Activated naive CD8-positive, alpha-beta T cell (primary cell): ENCODE data around the gene ATP6V0B.

ENCODE experiments used
- H3K27ac Mint-ChIP-seq: one replicate; pipeline ENCODE4 v1.8.0; 2021; ENCODE audit warnings: mixed read lengths
- H3K27me3 Mint-ChIP-seq: one replicate; pipeline ENCODE4 v1.8.0; 2021; ENCODE audit warnings: mixed read lengths
- H3K36me3 Mint-ChIP-seq: one replicate; pipeline ENCODE4 v1.8.0; 2021; ENCODE audit warnings: mixed read lengths
- H3K4me1 Mint-ChIP-seq: one replicate; pipeline ENCODE4 v1.8.0; 2021; ENCODE audit warnings: low read depth, mixed read lengths
- H3K4me3 Mint-ChIP-seq: one replicate; pipeline ENCODE4 v1.8.0; 2021; ENCODE audit warnings: mild to moderate bottlenecking, mixed read lengths
- H3K9me3 Mint-ChIP-seq: one replicate; pipeline ENCODE4 v1.8.0; 2021; ENCODE audit warnings: low read depth, mixed read lengths

The ATP6V0B gene

DNA sequence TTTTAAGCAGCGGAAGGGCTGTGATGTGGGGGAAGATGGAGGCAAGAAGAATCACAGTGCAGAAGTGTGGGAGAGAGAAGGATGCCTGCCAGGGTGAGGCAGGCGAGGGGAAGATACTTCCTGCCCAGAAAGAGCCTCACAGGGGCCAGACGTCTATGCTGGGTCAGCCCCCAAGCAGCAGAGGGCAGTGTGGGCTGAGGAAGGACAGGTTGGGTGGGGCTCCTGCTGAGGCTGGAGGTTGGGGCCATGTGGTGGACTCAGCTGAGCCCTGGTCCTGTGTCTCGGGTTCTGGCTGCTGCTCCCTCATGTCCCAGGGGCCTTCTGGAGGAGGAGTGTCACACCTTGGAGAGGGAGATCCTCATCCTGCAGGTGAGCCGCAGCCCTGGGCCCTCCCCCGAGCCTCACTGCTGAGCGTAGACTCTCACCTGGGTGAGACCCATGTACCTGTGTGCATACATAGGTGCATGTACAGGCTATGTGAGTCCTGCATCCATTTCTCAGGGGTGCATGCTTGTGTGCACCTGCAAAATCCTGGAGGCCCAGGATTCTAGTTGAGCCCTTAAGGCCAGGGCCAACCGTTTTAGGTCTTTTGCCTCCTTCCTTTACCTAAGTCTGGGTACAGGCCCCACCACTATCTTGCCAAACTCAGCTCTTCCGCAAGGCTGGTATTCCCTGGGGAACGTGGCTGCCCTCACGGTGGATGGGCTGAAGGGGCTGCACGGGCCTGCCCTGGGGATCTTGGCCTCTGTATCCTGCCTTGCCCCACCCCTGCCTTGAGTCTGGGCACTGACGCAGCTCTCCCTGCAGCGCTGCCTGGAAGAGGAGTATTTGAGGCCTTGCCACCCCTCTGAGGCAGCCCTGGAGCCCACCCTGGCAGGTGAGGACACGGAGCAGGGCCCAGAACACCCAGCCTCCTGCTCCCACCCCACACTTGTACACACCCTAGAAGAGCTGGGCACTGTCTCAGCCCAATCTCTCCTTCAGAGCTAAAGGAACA lies 20.3 kb downstream of the ATP6V0B start:
- Mint-ChIP-seq H3K9me3 (no peaks in the 10 kb centered on the region), H3K36me3 (peaks cover 2% of the 10 kb centered on the region), H3K4me1 (peaks cover 13% of the 10 kb centered on the region), H3K4me3 (no peak overlapping the region), H3K27me3 (no peaks in the 10 kb centered on the region), H3K27ac (no peak overlapping the region)

DNA sequence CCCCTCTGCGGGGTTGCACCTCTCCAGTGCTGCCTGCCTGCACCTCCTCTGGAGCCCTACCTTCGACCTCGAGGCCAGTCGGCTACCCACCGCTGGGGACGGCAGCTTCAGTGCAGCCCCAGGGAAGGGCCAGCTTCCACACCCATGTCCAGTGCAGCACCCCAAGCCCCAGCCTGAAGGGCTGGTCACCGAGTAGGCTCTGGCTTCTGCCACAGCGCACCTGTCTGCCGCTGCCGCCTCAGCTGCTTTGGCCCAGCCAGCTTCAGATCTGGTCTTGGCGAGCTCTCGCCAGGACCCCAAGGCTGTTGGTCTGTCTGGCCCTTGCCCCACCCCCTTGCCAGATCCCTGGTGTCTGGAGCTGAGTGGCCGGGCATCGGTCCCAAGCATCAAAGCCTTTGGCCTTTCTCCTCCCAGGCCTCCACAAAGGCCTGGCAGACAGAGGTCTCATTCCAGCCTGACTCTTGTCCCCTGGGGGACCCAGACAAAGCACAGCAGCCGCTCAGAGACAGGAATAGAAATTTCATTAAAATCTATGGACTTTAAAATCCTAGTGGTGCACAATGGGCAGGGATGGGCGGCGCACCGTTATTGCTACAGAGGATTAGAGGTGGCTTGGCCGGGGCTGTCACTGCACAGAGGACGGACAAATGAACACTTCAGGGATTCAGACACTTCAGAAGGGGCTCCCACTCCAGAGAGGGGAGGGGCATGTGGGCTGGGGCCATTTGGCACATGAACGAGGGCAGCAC lies 21.4 kb downstream of the ATP6V0B start:
- peaks cover 5% of the 10 kb centered on the region for H3K36me3 Mint-ChIP-seq
- no peak overlapping the region for H3K27ac Mint-ChIP-seq
- H3K9me3 Mint-ChIP-seq: no peaks in the 10 kb centered on the region
- H3K27me3 Mint-ChIP-seq: no peaks in the 10 kb centered on the region
- H3K4me1 Mint-ChIP-seq: peaks cover 12% of the 10 kb centered on the region
- H3K4me3 Mint-ChIP-seq: no peak overlapping the region

DNA sequence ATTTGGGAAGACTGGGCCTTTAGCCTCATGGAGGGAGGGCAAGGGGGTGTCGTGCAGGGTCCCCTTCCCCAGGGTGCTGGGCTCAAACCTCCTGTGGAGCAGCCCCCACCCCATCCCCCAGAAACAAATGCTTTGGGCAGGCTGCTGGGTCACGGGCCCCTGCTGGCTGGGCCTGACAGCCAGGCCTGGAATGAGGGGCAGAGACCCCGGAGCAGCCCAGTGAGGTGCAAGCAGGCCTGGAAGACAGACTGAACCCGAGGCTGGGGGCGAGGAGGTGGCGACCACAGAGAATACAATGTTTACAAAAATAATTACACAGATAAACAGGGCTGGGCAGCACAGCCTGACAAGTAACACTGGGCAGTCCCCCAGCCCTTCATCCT lies 22.0 kb downstream of the ATP6V0B start:
- no peaks in the 10 kb centered on the region for H3K9me3 Mint-ChIP-seq
- H3K27me3 Mint-ChIP-seq: no peaks in the 10 kb centered on the region
- peaks cover 5% of the 10 kb centered on the region for H3K36me3 Mint-ChIP-seq
- H3K4me1 Mint-ChIP-seq: peaks cover 9% of the 10 kb centered on the region
- no peak overlapping the region for H3K27ac Mint-ChIP-seq
- H3K4me3 Mint-ChIP-seq: no peak overlapping the region

DNA sequence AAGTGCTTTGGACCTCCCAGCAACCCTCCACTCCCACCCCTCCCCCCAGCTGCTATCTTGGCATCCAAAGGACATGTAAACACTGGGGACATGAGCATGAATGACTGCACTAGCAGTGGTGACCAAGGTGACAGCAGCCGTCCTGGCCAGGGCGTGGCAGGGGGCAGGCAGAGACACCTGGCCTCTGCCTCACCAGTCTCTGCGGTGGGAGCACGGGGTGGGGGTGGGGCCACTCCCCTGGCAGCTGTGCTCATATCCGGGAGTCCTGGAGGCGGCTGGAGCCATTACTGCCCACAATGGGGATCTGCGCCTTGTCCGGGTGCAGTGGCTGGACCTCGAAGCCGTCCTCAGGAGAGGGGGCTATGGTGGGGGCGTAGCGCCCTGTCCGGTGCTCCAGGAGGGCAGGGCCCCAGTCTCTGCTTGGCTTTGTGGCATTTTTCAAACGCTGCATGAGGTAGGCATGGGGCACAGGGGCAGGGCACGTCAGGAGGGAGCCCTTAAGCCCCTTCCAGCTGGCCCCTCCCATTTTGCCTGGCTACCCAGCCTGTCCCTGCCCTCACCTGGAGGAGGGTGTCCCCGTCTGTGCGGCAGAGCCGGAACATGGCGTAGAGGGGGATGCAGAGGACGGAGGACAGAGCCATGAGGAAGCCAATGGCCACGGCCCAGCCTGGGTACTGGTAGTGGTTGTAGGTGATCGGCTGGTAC lies 22.7 kb downstream of the ATP6V0B start:
- no peak overlapping the region for H3K4me3 Mint-ChIP-seq
- H3K36me3 Mint-ChIP-seq: peaks cover 5% of the 10 kb centered on the region
- H3K4me1 Mint-ChIP-seq: peaks cover 4% of the 10 kb centered on the region
- no peak overlapping the region for H3K27ac Mint-ChIP-seq
- no peaks in the 10 kb centered on the region for H3K9me3 Mint-ChIP-seq
- no peaks in the 10 kb centered on the region for H3K27me3 Mint-ChIP-seq

DNA sequence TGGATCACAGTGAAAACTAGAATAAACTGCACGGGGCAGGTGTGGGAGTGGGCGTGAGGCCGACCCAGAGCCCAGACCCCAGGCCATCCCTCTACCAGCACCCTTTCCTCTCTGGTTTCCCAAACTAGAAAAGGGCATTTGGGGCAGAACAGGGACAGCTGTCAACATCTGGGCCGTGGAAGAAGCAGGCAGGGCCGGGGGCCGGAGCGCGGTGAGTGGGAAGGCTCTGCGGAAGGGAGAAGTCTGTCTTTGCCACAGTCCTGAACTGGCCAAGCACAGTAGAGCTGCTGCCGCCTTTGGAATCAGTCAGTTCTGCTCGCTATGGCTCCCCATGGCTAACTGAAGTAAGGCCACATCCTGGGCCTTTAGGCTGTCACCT lies 23.2 kb downstream of the ATP6V0B start:
- no peaks in the 10 kb centered on the region for H3K27me3 Mint-ChIP-seq
- H3K27ac Mint-ChIP-seq: no peak overlapping the region
- no peak overlapping the region for H3K4me3 Mint-ChIP-seq
- H3K4me1 Mint-ChIP-seq: no peaks in the 10 kb centered on the region
- no peaks in the 10 kb centered on the region for H3K9me3 Mint-ChIP-seq
- H3K36me3 Mint-ChIP-seq: peaks cover 5% of the 10 kb centered on the region

DNA sequence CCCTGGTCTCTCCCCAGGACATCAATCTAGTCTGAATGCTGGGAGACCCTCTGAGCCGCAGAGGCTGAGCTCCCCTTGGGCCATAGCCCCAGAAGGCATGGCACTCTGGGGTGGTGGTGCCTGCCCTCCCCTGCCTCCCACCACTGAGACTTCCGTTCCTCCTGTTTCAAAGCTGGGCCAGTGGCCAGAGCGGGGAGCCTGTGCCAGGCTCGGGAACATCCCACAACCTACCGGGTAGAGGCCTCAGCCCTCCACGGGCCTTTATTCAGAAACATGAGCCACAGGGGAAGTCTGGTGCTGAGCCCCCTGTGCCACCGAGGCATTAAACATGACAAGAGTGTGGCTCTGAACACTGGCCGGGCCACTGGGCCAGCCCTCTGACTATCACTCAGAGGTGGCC lies 24.7 kb downstream of the ATP6V0B start:
- Mint-ChIP-seq H3K36me3 (peaks cover 5% of the 10 kb centered on the region), H3K27ac (no peak overlapping the region), H3K9me3 (no peaks in the 10 kb centered on the region), H3K4me3 (no peak overlapping the region), H3K4me1 (no peaks in the 10 kb centered on the region), H3K27me3 (no peaks in the 10 kb centered on the region)

DNA sequence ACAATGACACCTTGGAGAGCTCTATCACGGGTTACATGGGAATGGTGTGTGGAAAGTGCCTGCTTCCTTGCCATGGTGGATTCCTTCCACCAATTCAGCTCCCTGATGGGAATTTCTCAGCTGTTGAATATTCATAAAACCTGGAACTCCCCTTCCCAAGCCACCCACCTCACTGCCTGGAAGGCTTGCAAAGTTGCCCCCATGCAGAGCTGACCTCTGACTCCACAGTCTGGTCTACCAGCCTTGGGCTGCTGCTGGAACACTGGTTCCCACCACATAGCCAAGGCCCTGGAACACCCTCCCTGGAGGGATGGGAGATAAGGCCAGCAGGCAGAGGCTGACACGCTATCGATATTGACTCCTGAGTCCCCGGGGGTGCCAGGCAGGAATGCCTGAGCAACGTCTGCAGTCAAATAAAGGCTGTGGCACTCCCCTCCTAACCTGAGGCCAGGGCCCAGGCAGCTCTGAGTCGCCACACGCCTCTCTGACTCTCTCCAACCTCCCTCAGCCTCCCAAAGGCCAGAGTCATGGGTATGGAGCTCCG lies 25.4 kb downstream of the ATP6V0B start:
- H3K36me3 Mint-ChIP-seq: peaks cover 5% of the 10 kb centered on the region
- no peak overlapping the region for H3K4me3 Mint-ChIP-seq
- H3K9me3 Mint-ChIP-seq: no peaks in the 10 kb centered on the region
- H3K27ac Mint-ChIP-seq: no peak overlapping the region
- H3K27me3 Mint-ChIP-seq: no peaks in the 10 kb centered on the region
- H3K4me1 Mint-ChIP-seq: no peaks in the 10 kb centered on the region

DNA sequence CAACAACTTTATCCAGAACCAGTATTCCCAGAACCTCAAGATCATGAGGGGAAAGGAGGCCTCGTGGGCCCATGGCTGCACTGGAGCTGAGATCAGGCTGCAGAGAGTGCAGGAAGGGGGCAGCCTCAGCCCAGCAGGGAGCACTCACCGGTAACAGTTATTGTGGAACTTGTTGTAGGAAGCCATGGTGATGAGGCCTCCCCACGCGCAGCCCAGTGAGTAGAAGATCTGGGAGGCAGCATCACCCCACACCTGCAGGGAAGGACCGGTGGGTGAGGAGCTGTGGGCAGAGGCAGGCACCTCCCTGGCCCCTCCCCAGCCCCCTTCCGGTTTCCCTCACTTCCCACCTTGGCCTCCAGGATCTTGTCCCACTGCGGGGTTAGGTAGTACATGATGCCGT lies 27.4 kb downstream of the ATP6V0B start:
- no peaks in the 10 kb centered on the region for H3K9me3 Mint-ChIP-seq
- H3K4me1 Mint-ChIP-seq: no peaks in the 10 kb centered on the region
- H3K36me3 Mint-ChIP-seq: peaks cover 5% of the 10 kb centered on the region
- H3K4me3 Mint-ChIP-seq: no peak overlapping the region
- no peak overlapping the region for H3K27ac Mint-ChIP-seq
- H3K27me3 Mint-ChIP-seq: no peaks in the 10 kb centered on the region

DNA sequence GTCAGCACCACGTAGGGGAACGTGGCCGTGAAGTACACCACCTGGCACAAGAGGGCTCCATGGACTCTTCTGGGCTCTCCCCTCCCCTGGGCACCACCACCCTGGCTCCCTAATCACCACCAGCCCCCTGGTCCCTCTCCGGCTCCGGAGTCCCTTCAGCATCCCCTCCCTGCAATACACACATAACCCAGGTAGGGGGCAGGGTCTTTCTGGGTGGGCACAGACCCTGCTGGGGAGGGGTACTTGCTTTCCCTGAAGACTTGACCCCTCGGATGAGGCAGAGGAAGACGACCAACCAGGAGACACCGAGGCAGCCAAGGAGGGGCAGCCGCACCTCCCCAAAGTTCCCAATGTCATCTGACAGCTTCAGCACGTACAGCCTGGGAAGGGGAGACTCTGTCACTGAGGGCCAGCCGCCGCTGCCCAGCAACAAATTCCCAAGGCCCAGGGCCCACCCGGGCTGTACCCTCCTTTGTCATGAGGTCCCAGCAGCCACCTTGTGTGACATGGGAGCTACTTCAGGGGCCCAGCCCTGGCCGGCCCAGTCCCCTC lies 27.9 kb downstream of the ATP6V0B start:
- H3K36me3 Mint-ChIP-seq: peaks cover 5% of the 10 kb centered on the region

DNA sequence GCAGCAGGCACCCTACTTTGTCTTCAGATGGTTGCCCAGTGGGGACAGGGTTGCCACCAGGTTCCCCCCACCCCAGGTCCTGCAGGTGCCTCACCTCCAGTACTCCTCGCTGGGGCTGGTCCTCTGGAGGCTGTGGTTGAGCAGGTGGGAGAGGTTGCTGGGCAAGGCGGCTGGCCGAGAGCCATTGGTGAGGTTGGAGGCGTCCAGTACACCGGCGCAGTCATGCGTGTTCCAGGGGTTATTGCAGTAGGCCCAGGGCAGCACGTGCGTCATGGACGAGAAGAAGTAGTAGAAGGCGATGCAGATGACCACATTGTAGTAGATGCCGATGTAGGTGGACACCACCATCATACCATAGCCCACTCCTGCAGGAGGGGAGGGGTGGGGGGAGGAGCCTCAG lies 33.5 kb downstream of the ATP6V0B start:
- H3K27me3 Mint-ChIP-seq: no peaks in the 10 kb centered on the region
- H3K36me3 Mint-ChIP-seq: no peaks in the 10 kb centered on the region
- H3K4me3 Mint-ChIP-seq: no peak overlapping the region
- H3K4me1 Mint-ChIP-seq: peaks cover 6% of the 10 kb centered on the region
- no peaks in the 10 kb centered on the region for H3K9me3 Mint-ChIP-seq
- no peak overlapping the region for H3K27ac Mint-ChIP-seq

More for the DNA sequence above, 27.9 kb downstream of the ATP6V0B start:
- H3K9me3 Mint-ChIP-seq: no peaks in the 10 kb centered on the region
- H3K4me1 Mint-ChIP-seq: no peaks in the 10 kb centered on the region
- H3K27ac Mint-ChIP-seq: no peak overlapping the region
- no peaks in the 10 kb centered on the region for H3K27me3 Mint-ChIP-seq
- H3K4me3 Mint-ChIP-seq: no peak overlapping the region

DNA sequence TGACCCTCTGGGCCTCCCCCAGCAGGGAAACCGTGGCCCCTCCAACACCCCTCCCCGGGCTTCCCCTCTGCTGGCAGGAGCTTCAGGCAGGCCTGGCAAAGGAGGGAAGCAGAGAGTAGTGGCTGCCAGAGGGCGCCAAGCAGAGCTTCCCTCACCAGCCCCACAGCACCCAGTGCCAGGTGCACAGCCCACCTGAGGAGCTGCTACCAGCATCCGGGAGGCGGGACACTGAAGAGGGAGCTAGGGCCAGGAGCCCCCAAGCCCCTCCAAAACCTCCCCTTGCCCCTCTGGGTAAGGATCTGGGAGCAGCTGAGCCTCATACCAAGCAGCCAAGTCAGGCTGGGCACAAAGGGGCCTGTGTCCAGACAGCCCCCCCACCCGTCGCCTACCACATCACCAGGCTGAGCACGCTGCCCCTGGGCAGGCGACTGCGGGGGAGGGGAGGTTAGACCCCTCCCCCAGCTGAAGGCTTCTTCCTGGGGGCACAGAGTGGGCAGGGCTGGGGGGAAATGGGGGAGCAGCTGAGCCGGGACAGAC lies 36.2 kb downstream of the ATP6V0B start:
- H3K4me1 Mint-ChIP-seq: peaks cover 14% of the 10 kb centered on the region
- H3K27ac Mint-ChIP-seq: no peak overlapping the region
- no peaks in the 10 kb centered on the region for H3K27me3 Mint-ChIP-seq
- no peaks in the 10 kb centered on the region for H3K9me3 Mint-ChIP-seq
- no peaks in the 10 kb centered on the region for H3K36me3 Mint-ChIP-seq
- no peak overlapping the region for H3K4me3 Mint-ChIP-seq

DNA sequence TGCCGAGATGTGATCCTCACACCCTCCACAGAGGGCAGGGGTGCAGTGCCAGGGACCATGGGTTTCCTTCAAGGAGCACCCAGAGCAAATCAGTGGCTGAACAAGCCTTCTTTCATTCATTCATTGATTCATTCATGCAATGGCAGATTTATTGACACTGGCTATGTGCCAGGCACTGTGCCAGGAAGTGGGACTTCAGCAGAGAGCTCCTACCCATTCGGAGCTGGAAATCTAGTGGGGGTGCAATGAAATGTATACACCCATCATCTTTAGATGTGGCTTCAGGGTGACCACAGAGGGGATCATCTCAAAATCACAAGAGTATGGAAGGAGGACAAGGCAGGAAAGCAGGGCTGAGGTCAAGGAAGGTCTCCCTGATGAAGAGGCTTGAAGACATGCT lies 37.6 kb downstream of the ATP6V0B start:
- Mint-ChIP-seq H3K9me3 (no peaks in the 10 kb centered on the region), H3K36me3 (no peaks in the 10 kb centered on the region), H3K27ac (no peak overlapping the region), H3K27me3 (no peaks in the 10 kb centered on the region), H3K4me1 (peaks cover 14% of the 10 kb centered on the region), H3K4me3 (no peak overlapping the region)

DNA sequence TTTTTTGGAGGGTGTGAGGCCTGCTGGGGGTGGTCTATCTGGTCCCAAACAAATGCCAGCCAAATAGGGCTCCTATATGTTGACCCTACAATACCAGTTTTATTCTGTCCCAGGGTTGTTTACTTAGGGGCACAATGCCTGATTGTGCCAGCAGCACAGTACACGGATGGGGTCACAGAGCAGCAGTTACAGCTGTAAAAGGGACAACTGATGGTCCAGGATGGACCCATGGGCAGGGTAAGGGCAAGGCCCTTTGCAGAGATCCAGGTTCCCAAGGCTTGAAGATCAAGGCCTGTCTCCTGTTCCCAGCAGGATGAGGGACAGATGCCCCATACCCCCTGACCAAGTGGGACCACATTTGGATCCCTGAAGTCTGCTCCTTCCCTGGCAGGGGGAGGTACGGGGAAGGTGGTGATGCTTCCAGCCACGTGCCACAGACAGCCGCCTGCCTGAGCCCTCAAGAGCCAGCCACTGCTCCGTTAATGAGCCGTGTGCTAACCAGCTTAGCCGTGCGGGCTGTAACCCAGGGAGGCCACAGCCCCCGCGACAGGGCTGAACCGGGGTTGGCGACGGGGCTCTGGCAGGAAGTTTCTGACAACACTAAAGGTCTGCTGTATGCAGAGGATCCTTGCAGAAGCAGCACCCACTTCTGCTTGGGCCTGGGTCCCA lies 38.3 kb downstream of the ATP6V0B start:
- Mint-ChIP-seq H3K9me3 (no peaks in the 10 kb centered on the region), H3K27me3 (no peaks in the 10 kb centered on the region), H3K27ac (no peak overlapping the region), H3K4me3 (no peak overlapping the region), H3K36me3 (no peaks in the 10 kb centered on the region), H3K4me1 (peaks cover 14% of the 10 kb centered on the region)

DNA sequence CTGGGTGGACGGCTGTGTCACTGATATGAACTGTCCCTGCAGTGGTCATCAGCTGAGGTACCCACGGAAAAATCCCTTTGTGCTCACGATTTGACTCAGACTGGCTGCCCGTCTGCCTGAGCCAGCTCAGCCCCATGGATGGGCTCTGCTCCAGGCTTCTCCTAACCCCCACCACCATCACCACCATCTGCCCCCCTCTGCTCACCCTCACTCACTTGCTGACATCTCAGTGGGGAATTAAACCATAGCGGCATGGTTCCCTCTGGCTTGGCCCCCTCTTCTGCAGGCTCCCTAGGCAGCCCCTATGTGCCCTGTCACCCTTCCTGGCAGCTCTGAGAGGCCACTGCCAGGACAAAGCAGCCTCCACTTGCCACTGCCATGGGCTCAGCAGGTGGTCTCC lies 39.2 kb downstream of the ATP6V0B start:
- H3K27ac Mint-ChIP-seq: no peak overlapping the region
- no peaks in the 10 kb centered on the region for H3K27me3 Mint-ChIP-seq
- peaks cover 14% of the 10 kb centered on the region for H3K4me1 Mint-ChIP-seq
- H3K9me3 Mint-ChIP-seq: no peaks in the 10 kb centered on the region
- H3K4me3 Mint-ChIP-seq: no peak overlapping the region
- H3K36me3 Mint-ChIP-seq: no peaks in the 10 kb centered on the region
